ENCODE results near the gene NOVA2.

DNA sequence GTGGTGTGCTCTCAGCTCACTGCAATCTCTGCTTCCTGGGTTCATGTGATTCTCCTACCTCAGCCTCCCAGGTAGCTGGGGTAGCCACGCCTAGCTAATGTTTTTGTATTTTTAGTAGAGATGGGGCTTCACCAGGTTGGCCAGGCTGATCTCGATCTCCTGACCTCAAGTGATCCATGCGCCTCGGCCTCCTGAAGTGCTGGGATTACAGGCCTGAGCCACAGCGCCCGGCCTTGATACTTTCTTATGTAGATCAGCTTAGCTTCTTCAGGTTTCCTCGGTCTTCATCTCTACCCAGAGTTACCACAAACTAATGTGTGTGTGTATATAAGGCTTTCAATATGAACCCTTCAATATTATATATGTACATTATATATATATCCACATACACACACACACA lies 11.7 kb upstream of the NOVA2 start:
- TF ChIP-seq EZH2 (IDR thresholded peaks at IDR 0.05; ENCODE audit: insufficient read depth, low read length): no peak
- TF ChIP-seq, protein P1, sequence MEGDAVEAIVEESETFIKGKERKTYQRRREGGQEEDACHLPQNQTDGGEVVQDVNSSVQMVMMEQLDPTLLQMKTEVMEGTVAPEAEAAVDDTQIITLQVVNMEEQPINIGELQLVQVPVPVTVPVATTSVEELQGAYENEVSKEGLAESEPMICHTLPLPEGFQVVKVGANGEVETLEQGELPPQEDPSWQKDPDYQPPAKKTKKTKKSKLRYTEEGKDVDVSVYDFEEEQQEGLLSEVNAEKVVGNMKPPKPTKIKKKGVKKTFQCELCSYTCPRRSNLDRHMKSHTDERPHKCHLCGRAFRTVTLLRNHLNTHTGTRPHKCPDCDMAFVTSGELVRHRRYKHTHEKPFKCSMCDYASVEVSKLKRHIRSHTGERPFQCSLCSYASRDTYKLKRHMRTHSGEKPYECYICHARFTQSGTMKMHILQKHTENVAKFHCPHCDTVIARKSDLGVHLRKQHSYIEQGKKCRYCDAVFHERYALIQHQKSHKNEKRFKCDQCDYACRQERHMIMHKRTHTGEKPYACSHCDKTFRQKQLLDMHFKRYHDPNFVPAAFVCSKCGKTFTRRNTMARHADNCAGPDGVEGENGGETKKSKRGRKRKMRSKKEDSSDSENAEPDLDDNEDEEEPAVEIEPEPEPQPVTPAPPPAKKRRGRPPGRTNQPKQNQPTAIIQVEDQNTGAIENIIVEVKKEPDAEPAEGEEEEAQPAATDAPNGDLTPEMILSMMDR (IDR thresholded peaks at IDR 0.05; ENCODE audit: insufficient read depth, low read depth, low read length): no peak

All from astrocyte (in vitro differentiated cells and primary cell).